Ecto neural progenitor cell (in vitro differentiated cells): Measurements from ENCODE around the gene MYOCOS.
"Not testable (repeated sequence)": the region's sequence is repeated elsewhere in the genome, so short reads cannot be mapped to it uniquely, and the experiment has no call there.

Experiments
- DNase-seq: peaks from one replicate; pipeline ENCODE4 v3.0.0-alpha.2; 2018; ENCODE audit warnings: low spot score

MYOCOS gene

DNA sequence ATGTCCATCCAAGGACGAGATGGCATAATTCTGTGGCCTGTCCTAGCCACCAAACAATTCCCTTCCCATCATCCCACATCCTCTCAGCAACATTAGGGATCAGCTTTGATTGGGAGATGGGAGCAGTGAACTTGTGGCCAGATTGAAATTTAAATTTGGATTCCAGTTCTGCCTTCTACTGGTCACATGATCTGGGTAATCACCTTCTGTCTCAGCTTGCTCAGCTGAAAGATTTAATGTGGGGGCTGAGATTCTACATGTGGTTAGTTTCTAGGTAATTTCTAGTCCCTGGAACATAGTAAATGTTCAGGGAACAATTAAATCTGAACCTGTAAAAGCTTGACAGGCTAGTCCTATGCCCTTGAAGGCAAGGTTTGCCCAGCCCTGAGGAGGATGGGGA lies 3.2 kb downstream of the MYOCOS start:
- DNase-seq = no peak

DNA sequence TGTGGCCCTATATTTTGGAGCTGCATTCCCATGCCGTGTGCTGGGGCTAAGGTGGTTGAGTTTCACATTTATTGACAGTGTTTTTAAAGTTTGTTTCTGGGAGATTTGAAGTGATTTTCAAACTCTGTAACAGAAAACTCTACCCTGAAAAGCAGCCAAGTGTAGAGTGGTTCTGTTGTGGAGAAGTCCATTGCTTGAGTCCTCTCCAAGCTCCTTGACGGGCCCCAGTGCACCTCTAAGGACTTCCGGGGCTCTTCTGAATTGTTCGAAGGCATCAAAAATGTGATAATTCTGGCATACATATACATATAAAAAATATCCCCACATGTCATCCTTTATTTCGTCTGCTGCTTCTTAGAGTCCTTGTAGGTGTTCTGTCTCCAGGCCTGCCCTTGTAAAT lies 5.0 kb downstream of the MYOCOS start:
- DNase-seq = no peak

DNA sequence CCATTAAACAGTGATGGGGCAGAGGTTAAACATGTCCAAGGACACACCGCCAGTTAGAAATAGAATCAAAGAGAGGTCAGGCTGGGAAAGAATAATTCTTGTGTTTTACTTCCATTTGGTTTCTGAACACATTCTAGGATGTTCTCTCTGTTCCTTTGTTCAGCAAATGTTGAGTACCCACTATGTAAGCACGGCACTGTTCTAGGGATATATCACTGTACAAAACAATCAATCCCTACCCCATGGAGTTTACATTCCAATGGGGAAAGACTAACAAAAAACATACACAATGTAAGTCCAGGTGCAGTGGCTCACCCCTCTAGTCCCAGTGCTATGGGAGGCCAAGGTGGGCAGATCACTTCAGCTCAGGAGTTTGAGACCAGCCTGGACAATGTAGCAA lies 6.2 kb downstream of the MYOCOS start:
- no peak for DNase-seq

DNA sequence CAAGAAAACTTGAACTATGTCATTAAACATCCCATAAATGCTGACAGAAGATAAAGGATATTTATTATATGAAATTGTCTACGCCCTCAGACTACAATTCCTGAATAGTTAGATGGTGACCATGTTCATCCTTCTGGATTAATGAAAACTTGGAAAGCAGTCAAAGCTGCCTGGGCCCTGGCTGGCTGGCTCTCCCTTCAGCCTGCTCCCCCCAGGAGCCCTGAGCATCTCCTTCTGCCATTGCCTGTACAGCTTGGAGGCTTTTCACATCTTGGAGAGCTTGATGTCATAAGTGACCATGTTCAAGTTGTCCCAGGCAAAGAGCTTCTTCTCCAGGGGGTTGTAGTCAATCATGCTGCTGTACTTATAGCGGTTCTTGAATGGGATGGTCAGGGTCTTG lies 13.6 kb downstream of the MYOCOS start:
- DNase-seq = no peak

DNA sequence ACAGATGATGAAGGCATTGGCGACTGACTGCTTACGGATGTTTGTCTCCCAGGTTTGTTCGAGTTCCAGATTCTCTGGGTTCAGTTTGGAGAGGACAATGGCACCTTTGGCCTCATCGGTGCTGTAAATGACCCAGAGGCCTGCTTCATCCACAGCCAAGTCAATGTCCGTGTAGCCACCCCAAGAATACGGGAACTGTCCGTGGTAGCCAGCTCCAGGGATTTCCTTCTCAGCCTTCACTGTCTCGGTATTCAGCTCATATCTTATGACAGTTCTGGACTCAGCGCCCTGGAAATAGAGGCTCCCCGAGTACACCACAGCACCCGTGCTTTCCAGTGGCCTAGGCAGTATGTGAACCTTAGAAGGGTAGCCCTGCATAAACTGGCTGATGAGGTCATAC lies 14.1 kb downstream of the MYOCOS start:
- DNase-seq = no peak

DNA sequence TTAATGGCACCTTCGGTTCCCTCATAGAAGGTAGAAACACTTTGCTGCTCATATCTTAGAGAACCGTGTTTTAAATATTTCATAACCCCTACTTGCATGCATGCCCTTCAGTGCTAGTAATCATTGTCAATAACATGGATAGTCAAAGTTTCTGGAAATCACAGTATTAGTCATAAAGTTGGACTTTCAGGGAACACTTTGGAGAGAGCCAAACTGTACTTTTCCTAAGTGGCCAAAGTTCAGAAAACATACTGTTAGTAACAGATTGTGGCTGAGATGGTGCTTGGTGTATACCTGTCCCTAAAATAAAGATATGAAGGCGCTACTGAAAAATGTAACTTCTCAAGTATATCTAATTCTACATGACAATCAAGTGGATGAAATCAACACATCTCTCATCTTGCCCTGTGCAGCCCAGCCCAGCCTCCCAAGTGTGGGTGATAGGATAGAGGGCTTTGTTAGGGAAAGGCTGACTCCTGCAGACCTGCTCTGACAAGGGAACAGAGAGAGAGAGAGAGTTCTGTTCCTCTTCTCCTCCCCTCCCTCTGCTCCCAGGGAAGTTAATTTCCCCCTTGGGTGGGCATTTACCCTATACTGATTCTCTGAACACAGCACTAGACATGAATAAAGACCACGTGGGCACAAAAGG lies 16.0 kb downstream of the MYOCOS start:
- DNase-seq = no peak

DNA sequence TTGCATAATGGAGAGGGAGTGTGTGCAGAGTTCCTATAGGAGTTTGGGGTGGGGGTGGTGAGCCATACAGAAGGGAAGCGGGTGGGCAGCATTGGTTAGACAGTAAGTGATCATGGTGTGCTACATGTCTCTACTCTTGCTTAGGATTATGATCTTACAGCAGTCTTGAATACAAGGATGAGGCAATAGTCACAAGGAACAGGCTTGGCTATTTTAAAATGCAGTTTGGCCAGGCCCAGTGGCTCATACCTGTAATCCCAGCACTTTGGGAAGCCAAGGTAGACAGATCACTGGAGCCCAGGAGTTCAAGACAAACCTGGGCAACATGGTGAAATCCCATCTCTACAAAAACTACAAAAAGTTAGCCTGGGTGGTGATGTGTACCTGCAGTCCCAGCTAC lies 18.2 kb downstream of the MYOCOS start:
- DNase-seq = no peak

DNA sequence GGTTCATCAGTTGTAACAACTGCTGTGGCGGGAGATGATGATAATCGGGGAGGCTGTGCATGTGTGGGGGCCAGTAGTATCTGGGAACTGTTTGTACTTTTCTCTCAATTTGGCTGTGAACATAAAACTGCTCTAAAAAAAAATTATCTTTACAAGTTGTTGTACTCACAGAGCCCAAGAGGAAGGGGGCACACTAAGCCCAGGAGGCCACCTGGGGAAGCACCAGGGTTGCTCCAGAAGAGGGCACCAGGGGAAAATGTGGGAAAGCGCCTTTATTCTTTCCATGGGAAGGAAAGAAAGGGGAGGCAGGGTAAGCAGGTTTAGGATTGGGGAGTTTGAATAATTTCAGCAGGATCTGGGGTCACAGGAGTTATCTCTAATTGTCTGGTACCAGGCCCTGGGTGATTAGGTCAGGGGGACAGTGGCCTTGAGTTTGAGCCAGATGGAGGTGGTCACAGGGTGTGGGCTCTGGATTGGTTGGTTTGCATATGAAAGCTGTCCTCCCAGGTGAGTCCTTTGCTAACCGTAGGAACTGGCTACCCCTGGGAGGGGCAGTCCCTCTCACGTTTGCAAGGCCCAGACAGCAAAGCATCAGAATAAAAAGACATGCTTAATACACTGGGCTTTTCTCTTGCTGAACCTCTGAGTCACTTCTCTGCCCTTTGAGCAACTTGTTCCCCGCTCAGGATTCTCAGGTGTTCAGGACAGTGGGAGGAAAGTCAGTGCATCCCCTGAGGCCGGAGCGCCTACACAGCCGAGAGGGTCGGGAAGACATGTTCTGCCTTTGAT lies 19.2 kb downstream of the MYOCOS start:
- DNase-seq = no peak

DNA sequence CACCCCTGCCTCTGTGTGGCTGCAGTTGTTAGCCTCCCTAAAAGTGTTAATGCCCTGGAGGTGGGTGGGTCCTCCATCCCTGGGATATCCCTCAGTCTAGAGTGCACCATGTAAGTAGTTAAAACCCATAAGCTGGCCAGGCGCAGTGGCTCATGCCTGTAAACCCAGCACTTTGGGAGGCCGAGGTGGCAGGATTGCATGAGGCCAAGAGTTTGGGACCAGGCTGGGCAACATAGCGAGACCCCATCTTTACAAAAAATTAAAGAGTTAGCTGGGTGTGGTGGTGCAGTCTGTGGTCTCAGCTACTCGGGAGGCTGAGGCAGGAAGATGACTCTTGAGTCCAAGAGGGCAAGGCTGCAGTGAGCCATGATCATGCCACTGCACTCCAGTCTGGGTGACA lies 20.2 kb downstream of the MYOCOS start:
- DNase-seq = no peak

DNA sequence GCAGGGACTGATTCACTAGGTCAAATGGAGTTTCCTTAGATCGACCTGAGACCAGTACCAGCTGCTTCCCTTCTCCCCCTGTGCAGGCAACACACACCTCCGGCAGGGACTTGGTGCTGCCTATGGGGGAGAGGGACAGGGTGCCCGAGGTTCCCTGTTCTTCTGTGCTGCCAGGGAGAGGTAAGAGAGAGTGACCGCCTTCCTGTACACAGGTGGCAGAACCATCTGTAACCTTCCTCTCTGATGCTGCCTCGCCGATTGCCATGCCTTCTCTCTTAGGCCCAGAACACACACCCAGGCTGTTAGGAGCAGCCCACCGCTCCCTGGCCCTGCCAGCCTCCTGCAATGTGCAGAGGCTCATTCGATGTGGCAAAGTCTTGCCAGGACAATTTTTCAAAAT lies 21.1 kb downstream of the MYOCOS start:
- DNase-seq = no peak

DNA sequence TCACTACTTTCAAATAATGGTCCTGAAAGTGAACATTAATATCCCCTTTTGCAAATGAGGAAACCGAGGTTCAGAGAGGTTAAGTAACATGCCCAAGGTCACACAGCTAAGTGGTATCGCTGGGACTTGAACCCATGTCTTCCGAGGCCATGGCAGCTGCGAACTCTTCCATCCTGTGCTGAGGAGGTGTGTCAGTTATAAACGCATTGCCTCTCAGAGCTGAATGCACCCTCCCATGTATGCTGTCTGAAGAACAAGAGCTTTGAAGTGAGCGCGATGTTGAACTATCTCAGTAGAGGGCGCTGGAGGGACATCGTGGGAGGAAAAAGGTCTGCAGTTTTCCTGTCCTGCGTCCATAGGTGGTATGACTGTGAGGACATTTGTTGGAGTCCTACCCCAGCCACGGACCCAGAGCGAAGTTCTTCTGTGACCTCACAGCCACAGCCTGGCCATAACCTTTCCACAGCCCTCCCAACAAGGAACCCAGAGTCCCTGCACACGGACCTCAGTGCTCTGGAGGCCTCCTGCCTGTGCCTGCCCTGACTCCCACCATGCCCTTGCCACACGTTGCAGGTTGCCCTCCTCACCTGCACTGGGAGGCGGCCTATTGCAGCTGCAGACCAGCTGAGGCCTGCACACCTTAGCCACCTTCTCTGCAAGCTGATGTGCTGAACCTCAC lies 22.9 kb downstream of the MYOCOS start:
- DNase-seq = peak; percentile 83

DNA sequence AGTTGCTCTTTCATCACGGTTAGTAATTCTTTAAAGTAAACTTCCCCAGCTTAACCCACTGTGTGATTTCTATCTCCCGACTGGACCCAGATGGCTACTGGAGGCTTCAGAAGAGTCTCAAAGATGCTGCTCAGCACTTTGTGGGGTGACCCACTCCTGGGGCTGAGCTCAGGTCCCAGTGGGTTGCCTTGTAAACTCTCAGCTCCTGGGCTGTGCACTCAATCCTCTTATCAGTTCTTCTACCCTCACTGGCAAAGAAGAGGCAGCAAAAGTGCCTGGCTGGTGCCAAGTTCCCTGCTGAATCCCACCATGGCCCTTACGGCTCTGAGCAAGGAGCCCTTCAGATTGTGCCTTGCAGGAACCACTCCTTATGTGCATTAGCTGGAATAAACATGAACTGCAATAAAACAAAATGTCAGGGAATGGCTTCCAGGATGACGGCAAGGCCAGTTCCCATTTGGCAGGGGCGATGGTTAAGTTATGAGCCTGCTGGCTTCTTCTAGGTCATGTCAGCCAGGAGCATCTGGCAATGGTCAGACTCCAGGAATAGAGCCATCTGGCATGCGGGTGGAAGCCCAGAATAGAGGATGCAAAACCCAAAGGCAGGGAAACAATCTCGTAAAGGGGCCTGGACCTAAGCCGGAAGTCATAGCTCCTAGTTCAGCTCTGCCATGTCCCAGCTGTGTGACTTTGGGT lies 23.7 kb downstream of the MYOCOS start:
- no peak for DNase-seq

DNA sequence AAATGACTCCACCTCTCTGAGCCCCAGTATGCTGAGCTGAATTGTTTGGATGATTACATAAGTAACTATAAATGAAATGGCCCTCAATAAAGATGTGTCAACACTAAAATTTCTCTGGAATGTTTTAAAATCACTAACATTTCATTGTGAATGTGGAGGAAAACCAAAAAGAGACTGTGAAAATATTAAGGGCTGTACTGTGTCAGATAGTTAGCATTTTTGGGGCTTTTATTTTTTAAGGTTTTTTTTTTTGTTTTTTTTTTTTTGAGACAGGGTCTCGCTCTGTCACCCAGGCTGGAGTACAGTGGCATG lies 24.2 kb downstream of the MYOCOS start:
- DNase-seq = no peak

DNA sequence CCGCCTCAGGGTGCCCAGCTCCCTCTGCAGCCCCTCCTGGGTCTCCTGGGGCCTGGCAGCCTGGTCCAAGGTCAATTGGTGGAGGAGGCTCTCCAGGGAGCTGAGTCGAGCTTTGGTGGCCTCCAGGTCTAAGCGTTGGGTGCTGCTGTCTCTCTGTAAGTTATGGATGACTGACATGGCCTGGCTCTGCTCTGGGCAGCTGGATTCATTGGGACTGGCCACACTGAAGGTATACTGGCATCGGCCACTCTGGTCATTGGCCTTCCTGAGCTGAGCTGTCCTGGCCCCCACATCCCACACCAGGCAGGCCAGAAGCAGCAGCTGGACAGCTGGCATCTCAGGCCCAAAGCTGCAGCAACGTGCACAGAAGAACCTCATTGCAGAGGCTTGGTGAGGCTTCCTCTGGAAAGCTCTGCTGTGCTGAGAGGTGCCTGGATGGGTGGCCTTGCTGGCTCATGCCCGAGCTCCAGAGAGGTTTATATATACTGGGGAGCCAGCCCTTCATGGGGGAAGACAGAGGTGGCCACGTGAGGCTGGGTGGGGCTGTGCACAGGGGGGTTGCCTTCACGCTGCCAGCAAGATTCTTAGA lies 30.3 kb downstream of the MYOCOS start, which contains the start of gene MYOC:
TSS of gene MYOC (minus strand) at position 455 of the 589 bp plus-strand sequence. CDS start at position 378, 77 bp downstream.
- DNase-seq = no peak

DNA sequence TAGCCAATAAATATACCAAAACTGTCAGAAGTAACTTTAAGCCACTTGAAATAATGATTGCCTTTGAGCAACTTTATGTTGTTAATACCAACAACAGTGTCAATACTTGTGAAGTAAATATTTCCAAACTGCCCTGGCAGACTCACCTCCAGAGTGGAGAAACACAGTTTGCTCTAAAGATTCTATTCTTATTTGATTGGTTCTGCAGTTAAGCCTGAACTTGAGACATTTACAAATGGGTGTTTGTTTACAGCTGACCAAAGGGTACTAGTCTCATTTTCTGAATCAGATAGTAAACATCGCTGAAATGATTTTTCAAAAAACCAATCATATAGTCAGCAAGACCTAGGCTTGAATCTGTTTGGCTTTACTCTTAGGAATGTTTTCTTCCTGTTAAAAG lies 31.8 kb downstream of the MYOCOS start:
- DNase-seq = no peak

DNA sequence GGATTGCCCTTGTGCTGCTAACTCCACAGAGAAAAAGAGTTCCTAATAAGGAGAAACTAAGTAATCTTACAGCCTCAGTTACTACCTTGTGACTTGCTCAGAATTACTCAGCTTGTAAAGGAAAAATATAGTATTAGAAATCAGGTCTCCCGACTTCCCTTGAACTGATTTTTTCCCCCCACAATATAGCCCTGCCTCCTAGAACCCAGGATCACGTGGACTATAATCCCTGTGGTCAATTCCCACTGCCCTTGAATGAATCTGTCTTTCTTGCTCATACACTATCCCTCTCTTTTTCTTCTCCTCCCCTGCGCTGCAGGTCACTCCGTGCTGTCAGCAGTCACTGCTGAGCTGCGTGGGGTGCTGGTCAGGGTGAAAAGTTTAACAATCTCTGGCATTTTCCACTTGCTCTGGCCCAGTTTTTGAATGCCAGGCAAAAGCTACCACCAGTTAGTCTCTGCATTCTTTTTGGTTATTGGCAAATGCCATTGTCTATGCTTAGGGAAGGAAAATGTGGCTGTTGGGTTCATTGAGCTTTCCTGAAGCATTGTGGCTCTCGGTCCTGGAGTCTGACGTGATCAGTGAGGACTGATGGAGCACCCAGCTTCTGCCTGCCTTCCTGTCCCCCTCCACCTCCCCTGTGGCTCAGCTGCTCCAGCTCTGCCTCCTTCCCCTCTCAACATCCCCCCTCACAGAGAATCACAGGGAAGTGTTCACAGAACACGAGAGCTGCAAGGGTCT lies 32.3 kb downstream of the MYOCOS start:
- DNase-seq = no peak

DNA sequence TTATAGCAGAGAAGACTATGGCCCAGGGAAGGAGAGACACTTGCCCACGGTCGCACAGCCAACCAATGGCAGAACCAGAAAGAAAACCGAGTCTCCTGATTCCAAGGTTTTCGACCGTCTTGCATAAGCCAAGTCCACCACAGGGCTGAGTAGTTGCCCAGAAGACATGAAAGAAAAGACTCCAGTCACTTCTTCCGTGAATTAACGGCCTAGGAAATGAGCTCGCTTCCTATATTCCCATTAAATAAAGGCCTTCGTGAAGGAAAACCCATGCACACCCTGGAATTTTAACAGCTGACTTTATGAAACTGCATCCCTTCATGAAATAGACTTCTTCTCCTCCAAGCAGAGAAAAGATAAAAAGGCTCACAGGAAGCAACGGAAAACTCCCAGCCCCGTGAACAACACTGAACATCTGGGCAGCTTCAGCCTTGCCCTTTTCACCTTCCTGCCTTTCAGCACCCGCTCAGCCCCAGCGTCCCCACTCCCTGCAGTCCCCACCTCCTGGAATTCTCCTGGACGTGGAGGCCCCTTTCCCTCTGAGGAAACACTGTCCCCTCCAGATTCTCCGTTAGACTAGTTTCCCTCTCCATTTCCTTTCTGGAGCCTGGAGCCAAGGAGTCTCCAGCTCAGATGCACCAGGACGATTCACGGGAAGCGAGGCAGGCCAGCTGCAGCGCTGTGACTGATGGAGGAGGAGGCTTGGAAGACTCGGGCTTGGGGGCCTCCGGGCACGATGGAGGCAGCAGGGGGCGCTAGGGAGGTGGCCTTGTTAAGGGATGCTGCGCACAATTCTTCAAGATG lies 33.1 kb downstream of the MYOCOS start:
- peak; percentile 85 for DNase-seq

DNA sequence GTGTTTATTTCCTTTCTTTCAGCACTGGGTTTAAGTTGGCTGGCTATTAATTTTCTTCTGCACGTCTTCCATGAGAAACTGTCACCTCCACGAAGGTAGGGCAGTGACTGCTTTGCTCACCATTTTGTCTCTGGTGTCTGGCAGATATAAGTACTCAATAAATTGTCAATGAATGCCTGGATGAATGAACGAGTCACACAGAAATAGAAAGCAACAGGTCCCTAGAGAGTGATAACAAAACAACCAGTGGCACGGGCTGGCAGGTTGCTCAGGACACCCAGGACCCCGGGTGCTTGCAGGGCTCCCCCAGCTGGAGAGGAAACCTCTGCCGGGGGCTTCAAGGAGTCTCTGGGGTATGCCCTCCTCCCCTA lies 33.7 kb downstream of the MYOCOS start:
- no peak for DNase-seq

DNA sequence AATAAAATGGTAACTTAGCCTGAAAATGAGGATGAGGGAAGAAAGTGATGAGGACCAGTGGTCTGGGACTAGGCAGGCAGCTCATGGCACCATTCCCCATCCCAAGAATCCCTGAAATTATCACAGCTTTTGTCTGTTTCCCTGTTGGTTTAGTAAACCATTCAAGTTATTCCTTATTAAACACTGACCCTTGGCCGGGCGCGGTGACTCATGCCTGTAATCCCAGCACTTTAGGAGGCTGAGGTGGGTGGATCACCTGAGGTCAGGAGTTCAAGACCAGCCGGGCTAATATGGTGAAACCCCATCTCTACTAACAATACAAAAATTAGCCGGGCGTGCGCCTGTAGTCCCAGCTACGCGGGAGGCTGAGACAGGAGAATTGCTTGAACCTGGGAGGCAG lies 34.2 kb downstream of the MYOCOS start:
- DNase-seq = not testable (repeated sequence)

DNA sequence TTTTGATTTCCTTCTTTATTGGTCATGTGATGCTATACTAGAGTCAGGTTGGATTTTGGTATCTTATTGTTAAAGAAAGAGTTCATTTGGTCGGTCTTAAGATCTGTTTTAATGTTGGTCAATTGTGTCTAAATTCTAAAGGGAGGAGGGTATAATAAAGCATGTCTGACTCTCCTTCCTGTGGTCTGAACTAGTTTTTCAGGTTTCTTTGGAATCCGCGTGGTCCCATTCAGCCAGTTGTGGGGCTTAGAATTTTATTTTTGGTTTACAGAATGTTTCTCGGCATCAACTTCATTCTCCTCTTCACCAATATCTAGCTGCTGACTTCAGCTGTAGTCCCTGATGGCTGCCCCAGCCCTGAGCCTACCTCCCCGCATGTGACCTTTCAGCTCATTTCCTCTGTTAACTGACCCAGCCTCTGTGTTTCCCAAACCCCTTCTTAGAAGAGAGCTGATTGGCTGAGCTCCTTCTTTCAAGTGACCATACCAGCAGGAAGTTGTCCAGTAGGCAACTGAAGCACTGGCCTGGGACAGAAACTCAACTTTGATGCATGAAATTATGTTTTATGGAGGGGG lies 39.1 kb downstream of the MYOCOS start:
- DNase-seq = no peak
